GM23338 (cell line): ENCODE data around the gene ACAN. TPM values are rescaled to one million over a fixed set of nuclear protein-coding genes. Genes with fewer than 3 reads are reported as not detected.

Source experiments
- ATAC-seq: fragments of 200-7000 bp; cut with Tn5 transposase; 3 replicates; pipeline ENCODE4 v1.9.1; 2020
- DNase-seq: peaks from one replicate; pipeline ENCODE4 v3.0.0-alpha.2; 2015; ENCODE audit warnings: low spot score
- H2AFZ ChIP-seq: fragments of 200-600 bp; sonication (generic); 2 replicates; pipeline ENCODE4 v1.8.0; 2016; ENCODE audit warnings: antibody characterized with exemption, mild to moderate bottlenecking, moderate library complexity
- H3F3A ChIP-seq: fragments of 200-600 bp; sonication (generic); replicated peaks from 2 replicates; pipeline ENCODE4 v1.8.0; 2017; ENCODE audit warnings: antibody characterized with exemption, mixed run types, low read depth
- H3K27ac ChIP-seq: fragments of 200-600 bp; sonication (generic); 2 replicates; pipeline ENCODE4 v1.6.1; 2016; ENCODE audit warnings: low read depth
- H3K27me3 ChIP-seq: fragments of 200-600 bp; sonication (generic); 2 replicates; pipeline ENCODE4 v1.8.0; 2016; ENCODE audit warnings: mild to moderate bottlenecking, mixed run types, moderate library complexity; ENCODE audit not compliant: insufficient read depth
- H3K36me3 ChIP-seq: fragments of 200-600 bp; sonication (generic); 2 replicates; pipeline ENCODE4 v1.8.0; 2016; ENCODE audit warnings: mild to moderate bottlenecking; ENCODE audit not compliant: insufficient read depth
- H3K4me1 ChIP-seq: fragments of 200-600 bp; sonication (generic); 2 replicates; pipeline ENCODE4 v1.8.0; 2016; ENCODE audit warnings: mild to moderate bottlenecking, moderate library complexity; ENCODE audit not compliant: insufficient read depth
- H3K4me2 ChIP-seq: fragments of 200-600 bp; sonication (generic); 2 replicates; pipeline ENCODE4 v1.7.1; 2017; ENCODE audit warnings: mixed run types
- H3K4me3 ChIP-seq: fragments of 200-600 bp; sonication (generic); 2 replicates; pipeline ENCODE4 v1.6.1; 2016; ENCODE audit warnings: mixed run types
- H3K79me2 ChIP-seq: fragments of 200-600 bp; sonication (generic); replicated peaks from 2 replicates; pipeline ENCODE4 v1.8.0; 2017; ENCODE audit warnings: mild to moderate bottlenecking; ENCODE audit not compliant: insufficient read depth
- H3K9me2 ChIP-seq: fragments of 200-600 bp; sonication (generic); 2 replicates; pipeline ENCODE4 v1.8.0; 2017; ENCODE audit not compliant: insufficient read depth
- H4K20me1 ChIP-seq: fragments of 200-600 bp; sonication (generic); replicated peaks from 2 replicates; pipeline ENCODE4 v1.8.0; 2017; ENCODE audit warnings: mild to moderate bottlenecking; ENCODE audit not compliant: insufficient read depth
- H3K27ac Mint-ChIP-seq: 2 replicates; pipeline ENCODE4 v1.8.0; 2020; ENCODE audit warnings: inconsistent platforms, mild to moderate bottlenecking, moderate library complexity, mixed read lengths
- H3K27me3 Mint-ChIP-seq: 3 replicates; pipeline ENCODE4 v1.8.0; 2022; ENCODE audit warnings: low read depth, mild to moderate bottlenecking, moderate library complexity, mixed read lengths, inconsistent platforms; ENCODE audit not compliant: insufficient read depth, poor library complexity
- H3K36me3 Mint-ChIP-seq: 3 replicates; pipeline ENCODE4 v1.8.0; 2021; ENCODE audit warnings: low read depth, mild to moderate bottlenecking, inconsistent platforms, moderate library complexity, mixed read lengths
- H3K4me1 Mint-ChIP-seq: 3 replicates; pipeline ENCODE4 v1.8.0; 2020; ENCODE audit warnings: mild to moderate bottlenecking, inconsistent platforms, mixed read lengths
- H3K4me3 Mint-ChIP-seq: 3 replicates; pipeline ENCODE4 v1.8.0; 2021; ENCODE audit warnings: moderate library complexity, mild to moderate bottlenecking, inconsistent platforms, mixed read lengths
- H3K9me3 Mint-ChIP-seq: 3 replicates; pipeline ENCODE4 v1.8.0; 2020; ENCODE audit warnings: moderate library complexity, mild to moderate bottlenecking, inconsistent platforms, mixed read lengths
- CREB1 ChIP-seq: fragments of 250-450 bp; sonication (Bioruptor Pico); IDR thresholded peaks from 2 replicates; pipeline ENCODE4 v1.5.0; 2020; ENCODE audit warnings: low read depth, mild to moderate bottlenecking, moderate library complexity
- ETS1 ChIP-seq: IDR thresholded peaks from 2 replicates; pipeline ENCODE4 v1.6.1; 2016; ENCODE audit warnings: antibody characterized with exemption
- EZH2 ChIP-seq: fragments of 200-600 bp; sonication (generic); IDR thresholded peaks from one replicate; pipeline ENCODE4 v1.8.0; 2017; ENCODE audit warnings: antibody characterized with exemption, mild to moderate bottlenecking, low read depth; ENCODE audit not compliant: unreplicated experiment
- EZH2phosphoT487 ChIP-seq: fragments of 200-600 bp; sonication (generic); IDR thresholded peaks from one replicate; pipeline ENCODE4 v1.8.1; 2018; ENCODE audit warnings: antibody characterized with exemption; ENCODE audit not compliant: unreplicated experiment
- JUNB ChIP-seq: IDR thresholded peaks from one replicate; pipeline ENCODE4 v1.6.1; 2016; ENCODE audit warnings: antibody characterized with exemption; ENCODE audit not compliant: unreplicated experiment
- NANOG ChIP-seq: IDR thresholded peaks from 2 replicates; pipeline ENCODE4 v1.6.1; 2016; ENCODE audit warnings: antibody characterized with exemption, borderline replicate concordance
- POLR2AphosphoS5 ChIP-seq: IDR thresholded peaks from 2 replicates; pipeline ENCODE4 v1.6.1; 2016; ENCODE audit warnings: antibody characterized with exemption, low read depth
- STAT1 ChIP-seq: IDR thresholded peaks from one replicate; pipeline ENCODE4 v1.6.1; 2016; ENCODE audit warnings: antibody characterized with exemption; ENCODE audit not compliant: unreplicated experiment
- ZNF114 ChIP-seq: fragments of 250-450 bp; sonication (Bioruptor Pico); IDR thresholded peaks from 2 replicates; pipeline ENCODE4 v1.5.0; 2020; ENCODE audit warnings: mild to moderate bottlenecking, moderate library complexity
- ZNF331 ChIP-seq: fragments of 250-450 bp; sonication (Bioruptor Pico); IDR thresholded peaks from 2 replicates; pipeline ENCODE4 v1.5.0; 2020; ENCODE audit warnings: low read depth, mild to moderate bottlenecking, moderate library complexity
- polyA plus RNA-seq: library from polyadenylated mRNA; unstranded; fragments of >200 nt; fragmentation: Nextera tagmentation; extraction: Ambion mirVana; gene quantifications from 2 replicates; pipeline ENCODE4 v1.2.1, GENCODE V29; 2016
- total RNA-seq: library from RNA; depleted of rRNA; stranded (reverse); fragments of >200 nt; shearing (Covaris generic); gene quantifications from 2 replicates; pipeline ENCODE4 v1.2.3, GENCODE V29; 2014
- TF ChIP-seq, protein P1 (sequence below), 2 experiments: fragments of 200-600 bp in 1 of 2; sonication (generic) in 1 of 2; conservative IDR thresholded peaks; 2 replicates each; pipeline versions ENCODE4 v1.5.1 to v1.6.1; 2016 to 2017; ENCODE audit warnings: antibody characterized with exemption in 2 of 2, low read depth in 2 of 2, mild to moderate bottlenecking in 2 of 2, moderate library complexity in 1 of 2
- TF ChIP-seq, protein P2 (sequence below): IDR thresholded peaks from one replicate; pipeline ENCODE4 v1.6.1; 2018; ENCODE audit warnings: antibody characterized with exemption; ENCODE audit not compliant: unreplicated experiment

ACAN gene
- total and polyA plus RNA-seq, 2 experiments from 2014 or later: 2.5 to 4.9 TPM

- Histone ChIP-seq H3K4me2 (peak overlapping the region; percentile 94), H3K36me3 (no peaks in the 10 kb centered on the region), H3K9me2 (no peaks in the 10 kb centered on the region), H3K4me3 (peak overlapping the region; percentile 80), H2AFZ (peak overlapping the region; percentile 96), H3K79me2 (no peaks in the 10 kb centered on the region), H3F3A (0 out of 2 replicates have a peak, but pooled peaks cover 5% of the 10 kb centered on the region), H3K27ac (no peak overlapping the region), H4K20me1 (no peaks in the 10 kb centered on the region; the same call in 1 of the 2 replicates), H3K4me1 (peaks cover 2% of the 10 kb centered on the region; the same call in 1 of the 2 replicates), H3K27me3 (peaks cover 67% of the 10 kb centered on the region)
- TF ChIP-seq EZH2 (peak; percentile 70), JUNB (no peak), CREB1 (CRISPR knock-in tag) (no peak)
- TF ChIP-seq, protein P1, sequence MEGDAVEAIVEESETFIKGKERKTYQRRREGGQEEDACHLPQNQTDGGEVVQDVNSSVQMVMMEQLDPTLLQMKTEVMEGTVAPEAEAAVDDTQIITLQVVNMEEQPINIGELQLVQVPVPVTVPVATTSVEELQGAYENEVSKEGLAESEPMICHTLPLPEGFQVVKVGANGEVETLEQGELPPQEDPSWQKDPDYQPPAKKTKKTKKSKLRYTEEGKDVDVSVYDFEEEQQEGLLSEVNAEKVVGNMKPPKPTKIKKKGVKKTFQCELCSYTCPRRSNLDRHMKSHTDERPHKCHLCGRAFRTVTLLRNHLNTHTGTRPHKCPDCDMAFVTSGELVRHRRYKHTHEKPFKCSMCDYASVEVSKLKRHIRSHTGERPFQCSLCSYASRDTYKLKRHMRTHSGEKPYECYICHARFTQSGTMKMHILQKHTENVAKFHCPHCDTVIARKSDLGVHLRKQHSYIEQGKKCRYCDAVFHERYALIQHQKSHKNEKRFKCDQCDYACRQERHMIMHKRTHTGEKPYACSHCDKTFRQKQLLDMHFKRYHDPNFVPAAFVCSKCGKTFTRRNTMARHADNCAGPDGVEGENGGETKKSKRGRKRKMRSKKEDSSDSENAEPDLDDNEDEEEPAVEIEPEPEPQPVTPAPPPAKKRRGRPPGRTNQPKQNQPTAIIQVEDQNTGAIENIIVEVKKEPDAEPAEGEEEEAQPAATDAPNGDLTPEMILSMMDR (conservative IDR thresholded peaks at IDR 0.05; ENCODE audit: low read depth in 2 of 2): no peak
- Mint-ChIP-seq H3K36me3 (no peaks in the 10 kb centered on the region), H3K4me1 (peaks cover 8% of the 10 kb centered on the region), H3K4me3 (peak overlapping the region; percentile 94), H3K27me3 (peaks cover 56% of the 10 kb centered on the region), H3K9me3 (peaks cover 2% of the 10 kb centered on the region; the same call in 2 of the 3 replicates), H3K27ac (no peak overlapping the region; the same call in none of the 2 replicates)
- no peak for ATAC-seq
- no peak for DNase-seq
These were observed 816 bp upstream of the ACAN start for GRCh38 chr15:88802250-88802990.

DNA sequence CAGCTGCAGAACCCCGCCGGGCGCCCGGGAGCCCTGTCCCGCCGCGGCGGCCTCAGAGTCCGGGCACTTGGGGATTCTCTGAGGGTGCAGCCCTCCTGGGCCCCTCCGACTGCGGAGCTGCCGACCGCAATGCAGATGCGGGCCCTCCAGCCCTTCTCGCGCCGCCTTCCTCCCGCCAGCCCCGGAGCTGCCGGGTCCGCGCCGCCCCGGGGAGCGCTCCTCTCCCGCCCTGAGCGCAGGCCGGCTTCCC lies 320 bp upstream of the ACAN start:
- H3K27me3 ChIP-seq: peaks cover 67% of the 10 kb centered on the region
- Mint-ChIP-seq H3K27me3 (peaks cover 55% of the 10 kb centered on the region), H3K4me1 (peaks cover 8% of the 10 kb centered on the region), H3K36me3 (no peaks in the 10 kb centered on the region), H3K27ac (no peak overlapping the region), H3K4me3 (peak overlapping the region; percentile 94), H3K9me3 (peaks cover 2% of the 10 kb centered on the region; the same call in 2 of the 3 replicates)
- no peaks in the 10 kb centered on the region for H3K9me2 ChIP-seq
- no peaks in the 10 kb centered on the region; the same call in 1 of the 2 replicates for H4K20me1 ChIP-seq
- H3K79me2 ChIP-seq: no peaks in the 10 kb centered on the region
- H3K4me3 ChIP-seq: peak overlapping the region; percentile 80
- peak overlapping the region; percentile 96 for H2AFZ ChIP-seq
- H3F3A ChIP-seq: 0 out of 2 replicates have a peak, but pooled peaks cover 5% of the 10 kb centered on the region
- DNase-seq (no peak), ATAC-seq (peak; percentile 78)
- H3K36me3 ChIP-seq: no peaks in the 10 kb centered on the region
- H3K27ac ChIP-seq: no peak overlapping the region
- peaks cover 2% of the 10 kb centered on the region; the same call in 1 of the 2 replicates for H3K4me1 ChIP-seq
- peak overlapping the region; percentile 94 for H3K4me2 ChIP-seq
- TF ChIP-seq ZNF331 (CRISPR knock-in tag) (no peak), ZNF114 (CRISPR knock-in tag) (no peak), EZH2phosphoT487 (no peak), JUNB (no peak), NANOG (no peak), STAT1 (no peak), EZH2 (no peak), ETS1 (no peak), POLR2AphosphoS5 (no peak)
- TF ChIP-seq, protein P2, sequence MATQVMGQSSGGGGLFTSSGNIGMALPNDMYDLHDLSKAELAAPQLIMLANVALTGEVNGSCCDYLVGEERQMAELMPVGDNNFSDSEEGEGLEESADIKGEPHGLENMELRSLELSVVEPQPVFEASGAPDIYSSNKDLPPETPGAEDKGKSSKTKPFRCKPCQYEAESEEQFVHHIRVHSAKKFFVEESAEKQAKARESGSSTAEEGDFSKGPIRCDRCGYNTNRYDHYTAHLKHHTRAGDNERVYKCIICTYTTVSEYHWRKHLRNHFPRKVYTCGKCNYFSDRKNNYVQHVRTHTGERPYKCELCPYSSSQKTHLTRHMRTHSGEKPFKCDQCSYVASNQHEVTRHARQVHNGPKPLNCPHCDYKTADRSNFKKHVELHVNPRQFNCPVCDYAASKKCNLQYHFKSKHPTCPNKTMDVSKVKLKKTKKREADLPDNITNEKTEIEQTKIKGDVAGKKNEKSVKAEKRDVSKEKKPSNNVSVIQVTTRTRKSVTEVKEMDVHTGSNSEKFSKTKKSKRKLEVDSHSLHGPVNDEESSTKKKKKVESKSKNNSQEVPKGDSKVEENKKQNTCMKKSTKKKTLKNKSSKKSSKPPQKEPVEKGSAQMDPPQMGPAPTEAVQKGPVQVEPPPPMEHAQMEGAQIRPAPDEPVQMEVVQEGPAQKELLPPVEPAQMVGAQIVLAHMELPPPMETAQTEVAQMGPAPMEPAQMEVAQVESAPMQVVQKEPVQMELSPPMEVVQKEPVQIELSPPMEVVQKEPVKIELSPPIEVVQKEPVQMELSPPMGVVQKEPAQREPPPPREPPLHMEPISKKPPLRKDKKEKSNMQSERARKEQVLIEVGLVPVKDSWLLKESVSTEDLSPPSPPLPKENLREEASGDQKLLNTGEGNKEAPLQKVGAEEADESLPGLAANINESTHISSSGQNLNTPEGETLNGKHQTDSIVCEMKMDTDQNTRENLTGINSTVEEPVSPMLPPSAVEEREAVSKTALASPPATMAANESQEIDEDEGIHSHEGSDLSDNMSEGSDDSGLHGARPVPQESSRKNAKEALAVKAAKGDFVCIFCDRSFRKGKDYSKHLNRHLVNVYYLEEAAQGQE: no peak
- TF ChIP-seq, protein P1 (conservative IDR thresholded peaks at IDR 0.05; ENCODE audit: low read depth in 2 of 2): no peak
